Liver (tissue), 9 donors: ENCODE results near the gene NEK1. TPM values are rescaled to one million over a fixed set of nuclear protein-coding genes. Genes with fewer than 3 reads are reported as not detected.

Experiments
- DNase-seq: peaks from one replicate; pipeline ENCODE4 v3.0.0-alpha.2; 2017; ENCODE audit warnings: low spot score
- H3K27ac ChIP-seq, 2 donors: one replicate each; pipeline ENCODE4 v1.7.0; 2013; ENCODE audit warnings: inconsistent platforms in 2 of 2, low read length in 2 of 2, control low read depth in 1 of 2, low read depth in 1 of 2, mild to moderate bottlenecking in 1 of 2
- H3K27me3 ChIP-seq, 4 donors: one replicate each; pipeline versions ENCODE4 v1.6.1 to v1.7.0; 2013; ENCODE audit warnings: low read length in 3 of 4, inconsistent platforms in 1 of 4, mild to moderate bottlenecking in 1 of 4, moderate library complexity in 1 of 4; ENCODE audit not compliant: control insufficient read depth in 4 of 4, insufficient read depth in 4 of 4
- H3K36me3 ChIP-seq, 4 donors: one replicate each; pipeline versions ENCODE4 v1.6.1 to v1.7.0; 2013; ENCODE audit warnings: low read length in 3 of 4, mild to moderate bottlenecking in 3 of 4, low read depth in 1 of 4, moderate library complexity in 1 of 4; ENCODE audit not compliant: control insufficient read depth in 4 of 4, insufficient read depth in 3 of 4
- H3K4me1 ChIP-seq, 4 donors: one replicate each; pipeline versions ENCODE4 v1.6.1 to v1.7.0; 2013; ENCODE audit warnings: low read length in 3 of 4, mild to moderate bottlenecking in 3 of 4, moderate library complexity in 1 of 4; ENCODE audit not compliant: control insufficient read depth in 4 of 4, insufficient read depth in 4 of 4
- H3K4me3 ChIP-seq, 3 donors: one replicate each; pipeline versions ENCODE4 v1.6.1 to v1.7.0; 2013; ENCODE audit warnings: low read length in 3 of 3, control low read depth in 1 of 3, low read depth in 1 of 3, mild to moderate bottlenecking in 1 of 3
- H3K9ac ChIP-seq, 2 donors: one replicate each; pipeline ENCODE4 v1.7.0; 2013; ENCODE audit warnings: low read length in 2 of 2, mild to moderate bottlenecking in 2 of 2, moderate library complexity in 2 of 2, control low read depth in 1 of 2, low read depth in 1 of 2
- H3K9me3 ChIP-seq, 4 donors: one replicate each; pipeline versions ENCODE4 v1.6.1 to v1.7.0; 2013; ENCODE audit warnings: low read length in 3 of 4; ENCODE audit not compliant: control insufficient read depth in 4 of 4
- ATF3 ChIP-seq: IDR thresholded peaks from 2 replicates; pipeline ENCODE4 v1.6.1; 2016; ENCODE audit warnings: antibody characterized with exemption
- CTCF ChIP-seq: fragments of 150-350 bp; IDR thresholded peaks from 2 replicates; pipeline ENCODE4 v1.5.1; 2017; ENCODE audit warnings: improper control_type of control experiment, low read depth, low read length; ENCODE audit not compliant: missing input control
- EGR1 ChIP-seq, 2 donors: IDR thresholded peaks; 2 replicates each; pipeline ENCODE4 v1.6.1; 2016 to 2018; ENCODE audit warnings: antibody characterized with exemption in 2 of 2, low read depth in 2 of 2
- FOXA1 ChIP-seq: IDR thresholded peaks from 2 replicates; pipeline ENCODE4 v1.6.1; 2016; ENCODE audit warnings: antibody characterized with exemption
- GABPA ChIP-seq, 2 donors: IDR thresholded peaks in 1 of 2; conservative IDR thresholded peaks in 1 of 2; 2 replicates each; pipeline ENCODE4 v1.6.1; 2016; ENCODE audit warnings: antibody characterized with exemption in 2 of 2, mild to moderate bottlenecking in 1 of 2, moderate library complexity in 1 of 2
- HNF4A ChIP-seq, 2 donors: conservative IDR thresholded peaks; 2 replicates each; pipeline ENCODE4 v1.6.1; 2016; ENCODE audit warnings: antibody characterized with exemption in 2 of 2, mild to moderate bottlenecking in 2 of 2
- HNF4G ChIP-seq: IDR thresholded peaks from 2 replicates; pipeline ENCODE4 v1.6.1; 2016; ENCODE audit warnings: antibody characterized with exemption
- MAX ChIP-seq: IDR thresholded peaks from 2 replicates; pipeline ENCODE4 v1.6.1; 2016; ENCODE audit warnings: antibody characterized with exemption
- RAD21 ChIP-seq, 2 donors: IDR thresholded peaks; 2 replicates each; pipeline ENCODE4 v1.6.1; 2016; ENCODE audit warnings: antibody characterized with exemption in 2 of 2, mild to moderate bottlenecking in 2 of 2
- RXRA ChIP-seq, 2 donors: IDR thresholded peaks; 2 replicates each; pipeline ENCODE4 v1.6.1; 2017 to 2018; ENCODE audit warnings: antibody characterized with exemption in 2 of 2, mild to moderate bottlenecking in 1 of 2
- SP1 ChIP-seq: IDR thresholded peaks from 2 replicates; pipeline ENCODE4 v1.6.1; 2018; ENCODE audit warnings: antibody characterized with exemption, mild to moderate bottlenecking
- TAF1 ChIP-seq: conservative IDR thresholded peaks from 2 replicates; pipeline ENCODE4 v1.6.1; 2016; ENCODE audit warnings: antibody characterized with exemption, mild to moderate bottlenecking
- YY1 ChIP-seq: IDR thresholded peaks from 2 replicates; pipeline ENCODE4 v1.6.1; 2016; ENCODE audit warnings: antibody characterized with exemption, mild to moderate bottlenecking
- WGBS: extraction: QIAGEN DNeasy Blood & Tissue Kit; methylation state at CpG from one replicate; pipeline ENCODE4 v1.1.7; 2013; 5-methylcytosine and 5-hydroxymethylcytosine counted together
- polyA plus RNA-seq, 2 donors: library from polyadenylated mRNA; stranded (reverse) in 1 of 2; unstranded in 1 of 2; fragments of 200-250 nt in 1 of 2; fragments of >200 nt in 1 of 2; fragmentation: Nextera tagmentation in 1 of 2; extraction: Ambion mirVana in 1 of 2; gene quantifications; one replicate each; pipeline versions ENCODE4 v1.2.1 to v1.2.3, GENCODE V29; 2013 to 2015
- total RNA-seq, 2 donors: library from RNA; depleted of rRNA; stranded (reverse); fragments of >200 nt; gene quantifications; one replicate each; pipeline ENCODE4 v1.2.3, GENCODE V29; 2014
- donor health status: healthy.
- donor health status: healthy.
- donor health status: healthy.
- donor health status: healthy.
- donor health status: healthy.

The NEK1 gene
- total and polyA plus RNA-seq, 4 donors = 1.8 to 10.2 (median 5.3) TPM

- no peak for DNase-seq
- TF ChIP-seq ATF3 = no peak
- no peak for TF ChIP-seq RXRA (IDR thresholded peaks at IDR 0.05)
- no peak for TF ChIP-seq MAX
- no peak for TF ChIP-seq YY1
- no peak for TF ChIP-seq HNF4G
- TF ChIP-seq SP1 = no peak
- no peak for TF ChIP-seq HNF4A (conservative IDR thresholded peaks at IDR 0.05)
- no peak for TF ChIP-seq GABPA (IDR thresholded peaks at IDR 0.05 in 1 of 2, conservative IDR thresholded peaks at IDR 0.05 in 1 of 2)
- no peak for TF ChIP-seq CTCF
- TF ChIP-seq EGR1 (IDR thresholded peaks at IDR 0.05; ENCODE audit: low read depth in 2 of 2) = no peak
- Histone ChIP-seq H3K4me1 (no peaks in the 10 kb centered on the region), H3K27me3 (no peaks in the 10 kb centered on the region), H3K9me3 (no peaks in the 10 kb centered on the region), H3K9ac (no peak overlapping the region), H3K36me3 (peaks cover 0 to 4% (median under 1%) of the 10 kb centered on the region in 4 donors), H3K4me3 (no peak overlapping the region), H3K27ac (no peak overlapping the region)
- WGBS = 95% methylated on average over 1 of the region's 1 CpG
These were observed 7.5 kb downstream of the NEK1 start for GRCh38 chr4:169604903-169605331.

GRCh38 chr4:169604131-169604900, 8.1 kb downstream of the NEK1 start:
- WGBS = 43% methylated on average over 1 of the region's 1 CpG
- TF ChIP-seq FOXA1 (no peak), SP1 (no peak), RXRA (IDR thresholded peaks at IDR 0.05) (no peak), HNF4G (no peak), YY1 (no peak), TAF1 (no peak), RAD21 (IDR thresholded peaks at IDR 0.05) (no peak), CTCF (no peak)

More at GRCh38 chr4:169604131-169604900, 8.1 kb downstream of the NEK1 start:
- no peak overlapping the region for H3K27ac ChIP-seq
- no peaks in the 10 kb centered on the region for H3K4me1 ChIP-seq
- no peaks in the 10 kb centered on the region for H3K9me3 ChIP-seq
- H3K9ac ChIP-seq = no peak overlapping the region
- no peak for DNase-seq
- no peak overlapping the region for H3K4me3 ChIP-seq
- H3K36me3 ChIP-seq = peaks cover 0 to 4% (median under 1%) of the 10 kb centered on the region in 4 donors
- H3K27me3 ChIP-seq = no peaks in the 10 kb centered on the region
